ENCODE data around the gene NRP2. TPM values are rescaled to one million over a fixed set of nuclear protein-coding genes. Genes with fewer than 3 reads are reported as not detected.

Gene NRP2
- total RNA-seq, 2 experiments from 2014 or later = 0.19 TPM; not detected in 1

DNA sequence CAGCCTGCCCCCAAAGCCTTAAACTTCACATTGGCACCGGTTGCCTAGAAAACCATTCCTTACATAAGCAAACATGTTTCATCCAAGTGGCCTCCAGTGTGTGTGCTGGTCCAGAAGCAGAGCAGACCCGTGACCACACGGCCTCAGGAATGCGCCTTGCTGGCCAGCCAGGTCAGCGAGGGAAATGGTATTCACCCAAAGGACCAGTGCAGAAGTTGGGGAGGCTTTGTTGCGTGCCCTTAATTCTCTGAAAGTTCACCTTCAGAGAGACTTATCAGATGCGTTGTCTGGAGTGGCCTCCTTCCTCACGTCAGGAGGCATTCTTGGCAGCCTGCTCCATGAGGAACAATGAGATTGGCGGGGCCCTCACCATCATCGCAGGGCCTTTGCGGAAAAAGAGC, 25.9 kb downstream of the NRP2 start:
- Mint-ChIP-seq H3K36me3 (ENCODE audit: low read depth) (no peaks in the 10 kb centered on the region), H3K9me3 (no peaks in the 10 kb centered on the region), H3K27ac (no peak overlapping the region), H3K4me3 (no peak overlapping the region), H3K4me1 (ENCODE audit: low read depth) (peaks cover 11% of the 10 kb centered on the region), H3K27me3 (no peaks in the 10 kb centered on the region)
- intact Hi-C loops (cut with DNase I, micrococcal nuclease) = no loop called here
- ATAC-seq (ENCODE audit: poor library complexity) = no peak
- no peak overlapping the region for H3K4me3 ChIP-seq (ENCODE audit: low read length)
- CTCF ChIA-PET = no interaction called here
- TF ChIP-seq, protein P1, sequence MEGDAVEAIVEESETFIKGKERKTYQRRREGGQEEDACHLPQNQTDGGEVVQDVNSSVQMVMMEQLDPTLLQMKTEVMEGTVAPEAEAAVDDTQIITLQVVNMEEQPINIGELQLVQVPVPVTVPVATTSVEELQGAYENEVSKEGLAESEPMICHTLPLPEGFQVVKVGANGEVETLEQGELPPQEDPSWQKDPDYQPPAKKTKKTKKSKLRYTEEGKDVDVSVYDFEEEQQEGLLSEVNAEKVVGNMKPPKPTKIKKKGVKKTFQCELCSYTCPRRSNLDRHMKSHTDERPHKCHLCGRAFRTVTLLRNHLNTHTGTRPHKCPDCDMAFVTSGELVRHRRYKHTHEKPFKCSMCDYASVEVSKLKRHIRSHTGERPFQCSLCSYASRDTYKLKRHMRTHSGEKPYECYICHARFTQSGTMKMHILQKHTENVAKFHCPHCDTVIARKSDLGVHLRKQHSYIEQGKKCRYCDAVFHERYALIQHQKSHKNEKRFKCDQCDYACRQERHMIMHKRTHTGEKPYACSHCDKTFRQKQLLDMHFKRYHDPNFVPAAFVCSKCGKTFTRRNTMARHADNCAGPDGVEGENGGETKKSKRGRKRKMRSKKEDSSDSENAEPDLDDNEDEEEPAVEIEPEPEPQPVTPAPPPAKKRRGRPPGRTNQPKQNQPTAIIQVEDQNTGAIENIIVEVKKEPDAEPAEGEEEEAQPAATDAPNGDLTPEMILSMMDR (IDR thresholded peaks at IDR 0.05) = no peak
- H3K27me3 ChIP-seq (ENCODE audit: control insufficient read depth in 1 of 2, insufficient read depth in 2 of 2, low read length in 2 of 2) = no peaks in the 10 kb centered on the region
- H3K4me1 ChIP-seq (ENCODE audit: insufficient read depth, low read length) = peaks cover 12% of the 10 kb centered on the region
- no peak for DNase-seq
- H3K36me3 ChIP-seq (ENCODE audit: insufficient read depth, low read length) = no peaks in the 10 kb centered on the region
- H3K9me3 ChIP-seq (ENCODE audit: control insufficient read depth in 1 of 2, insufficient read depth in 1 of 2, low read length in 2 of 2) = no peaks in the 10 kb centered on the region
- POLR2A ChIA-PET = no interaction called here
- H3K27ac ChIP-seq (ENCODE audit: low read depth in 1 of 2, low read length in 2 of 2) = no peak overlapping the region

DNA sequence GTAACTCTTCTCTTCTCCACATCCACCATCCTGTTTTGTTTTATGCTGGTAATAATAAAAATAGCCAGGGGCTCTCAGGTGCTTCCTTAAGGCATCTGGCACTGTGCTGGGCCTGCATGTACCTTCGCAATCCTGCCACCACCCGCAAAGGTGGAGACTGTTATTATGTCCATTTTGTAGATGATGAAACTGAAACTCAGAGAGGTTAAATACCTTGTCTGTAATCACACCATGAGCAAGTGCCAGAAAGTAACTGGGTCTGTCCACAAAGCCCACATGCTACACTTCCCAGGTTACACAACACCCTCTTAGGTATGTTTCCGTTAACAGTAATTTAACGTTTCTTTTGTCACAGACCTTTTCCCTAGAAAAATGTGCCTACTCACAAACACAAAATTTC, 27.0 kb downstream of the NRP2 start:
- CTCF ChIA-PET = no interaction called here
- H3K27me3 ChIP-seq (ENCODE audit: control insufficient read depth in 1 of 2, insufficient read depth in 2 of 2, low read length in 2 of 2) = no peaks in the 10 kb centered on the region
- Mint-ChIP-seq H3K27ac (no peak overlapping the region), H3K9me3 (no peaks in the 10 kb centered on the region), H3K27me3 (no peaks in the 10 kb centered on the region), H3K36me3 (ENCODE audit: low read depth) (no peaks in the 10 kb centered on the region), H3K4me1 (ENCODE audit: low read depth) (peaks cover 11% of the 10 kb centered on the region), H3K4me3 (no peak overlapping the region)
- DNase-seq = no peak
- TF ChIP-seq, protein P1 (IDR thresholded peaks at IDR 0.05) = no peak
- peaks cover 12% of the 10 kb centered on the region for H3K4me1 ChIP-seq (ENCODE audit: insufficient read depth, low read length)
- H3K27ac ChIP-seq (ENCODE audit: low read depth in 1 of 2, low read length in 2 of 2) = no peak overlapping the region
- no peaks in the 10 kb centered on the region for H3K36me3 ChIP-seq (ENCODE audit: insufficient read depth, low read length)
- H3K9me3 ChIP-seq (ENCODE audit: control insufficient read depth in 1 of 2, insufficient read depth in 1 of 2, low read length in 2 of 2) = no peaks in the 10 kb centered on the region
- POLR2A ChIA-PET = no interaction called here
- H3K4me3 ChIP-seq (ENCODE audit: low read length) = no peak overlapping the region
- intact Hi-C loops (cut with DNase I, micrococcal nuclease) = no loop called here
- no peak for ATAC-seq (ENCODE audit: poor library complexity)

DNA sequence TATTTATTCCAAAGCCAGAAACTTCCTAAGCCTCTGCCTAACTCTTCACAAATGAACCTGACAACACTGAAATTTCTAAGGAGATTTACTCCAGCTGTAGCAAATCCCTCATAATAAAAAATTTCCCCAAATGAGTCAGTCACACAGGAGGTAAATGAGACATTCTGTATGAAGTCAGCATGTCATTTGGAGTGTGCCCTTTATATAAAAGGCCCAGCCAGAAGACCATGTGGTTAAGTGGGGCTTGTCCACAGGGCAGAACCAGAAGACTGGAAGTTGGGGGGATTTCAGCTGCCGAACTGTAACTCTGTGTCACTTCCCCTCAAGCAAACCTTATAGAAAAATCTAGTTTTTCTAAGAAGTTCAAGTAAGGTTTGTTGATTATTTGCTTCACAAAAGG, 30.2 kb downstream of the NRP2 start:
- H3K36me3 Mint-ChIP-seq (ENCODE audit: low read depth) = no peaks in the 10 kb centered on the region
- H3K27ac ChIP-seq (ENCODE audit: low read depth in 1 of 2, low read length in 2 of 2) = no peak overlapping the region
- no peak overlapping the region for H3K4me3 ChIP-seq (ENCODE audit: low read length)
- H3K36me3 ChIP-seq (ENCODE audit: insufficient read depth, low read length) = no peaks in the 10 kb centered on the region
- no peaks in the 10 kb centered on the region for H3K27me3 ChIP-seq (ENCODE audit: control insufficient read depth in 1 of 2, insufficient read depth in 2 of 2, low read length in 2 of 2)
- intact Hi-C loops (cut with DNase I, micrococcal nuclease) = no loop called here
- H3K4me1 Mint-ChIP-seq (ENCODE audit: low read depth) = no peaks in the 10 kb centered on the region
- H3K27me3 Mint-ChIP-seq = peaks cover 6% of the 10 kb centered on the region
- CTCF ChIA-PET = no interaction called here
- POLR2A ChIA-PET = no interaction called here
- no peak overlapping the region for H3K27ac Mint-ChIP-seq
- H3K4me3 Mint-ChIP-seq = no peak overlapping the region
- peaks cover 2% of the 10 kb centered on the region for H3K4me1 ChIP-seq (ENCODE audit: insufficient read depth, low read length)
- peak in 2 of 14 experiments; percentile 42 to 60 for DNase-seq
- TF ChIP-seq, protein P1 (IDR thresholded peaks at IDR 0.05) = no peak
- no peaks in the 10 kb centered on the region for H3K9me3 ChIP-seq (ENCODE audit: control insufficient read depth in 1 of 2, insufficient read depth in 1 of 2, low read length in 2 of 2)
- H3K9me3 Mint-ChIP-seq = no peaks in the 10 kb centered on the region
- ATAC-seq (ENCODE audit: poor library complexity) = no peak
